ENCODE data around the gene FRZB.
A peak's percentile ranks its signal among the peaks of the same experiment; 100 is the strongest.
"Not testable (repeated sequence)": the region's sequence is repeated elsewhere in the genome, so short reads cannot be mapped to it uniquely, and the experiment has no call there.

FRZB gene

DNA sequence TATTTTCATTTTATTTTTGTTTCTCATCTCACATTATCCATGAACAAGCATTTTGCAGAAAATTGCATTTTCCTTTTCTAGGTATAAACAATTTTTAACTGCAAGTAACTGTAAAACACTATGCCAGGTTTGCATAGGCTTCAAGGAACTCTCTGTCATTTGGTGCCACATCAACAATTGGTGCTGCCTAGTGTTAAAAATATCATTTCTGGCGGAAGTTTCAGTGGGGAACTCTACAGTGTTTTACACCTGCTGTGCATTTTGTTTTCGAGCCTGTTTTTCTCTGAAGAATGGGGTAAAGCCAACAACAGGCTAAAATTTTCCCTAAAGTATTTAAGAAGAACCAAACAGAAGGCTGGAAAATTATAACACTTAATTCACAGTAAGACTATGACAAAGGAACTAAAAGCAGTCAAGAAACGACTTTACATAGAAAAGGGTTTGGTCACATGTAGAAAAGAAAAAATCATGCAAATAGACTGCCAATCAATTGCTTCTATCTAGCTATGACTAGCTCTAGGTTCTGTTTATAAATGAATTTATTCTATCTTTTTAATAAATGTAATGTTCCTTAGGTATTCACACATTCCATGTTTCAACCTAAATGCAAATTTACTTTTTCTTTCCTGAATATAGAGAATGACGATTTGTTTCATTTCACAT lies 21.4 kb upstream of the FRZB start:
- no peak for DNase-seq

DNA sequence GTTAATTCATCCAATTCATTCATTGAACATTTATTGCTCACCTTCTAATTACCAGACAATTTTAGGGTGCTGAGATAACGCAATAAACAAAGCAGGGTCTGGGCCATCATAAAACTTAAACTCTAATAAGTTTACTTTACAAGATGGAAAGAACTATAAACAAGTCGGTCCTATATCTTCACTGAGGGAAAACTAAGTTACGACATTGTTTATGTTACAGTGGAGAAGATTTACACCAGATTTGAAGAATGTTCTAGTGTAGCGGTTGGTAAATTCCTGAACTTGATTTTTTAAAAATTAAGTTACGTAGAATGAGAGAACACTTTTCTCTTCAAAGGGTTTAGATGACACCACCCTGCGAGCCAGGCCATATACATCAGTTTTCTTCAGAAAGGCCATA lies 20.7 kb upstream of the FRZB start:
- DNase-seq, result no peak

DNA sequence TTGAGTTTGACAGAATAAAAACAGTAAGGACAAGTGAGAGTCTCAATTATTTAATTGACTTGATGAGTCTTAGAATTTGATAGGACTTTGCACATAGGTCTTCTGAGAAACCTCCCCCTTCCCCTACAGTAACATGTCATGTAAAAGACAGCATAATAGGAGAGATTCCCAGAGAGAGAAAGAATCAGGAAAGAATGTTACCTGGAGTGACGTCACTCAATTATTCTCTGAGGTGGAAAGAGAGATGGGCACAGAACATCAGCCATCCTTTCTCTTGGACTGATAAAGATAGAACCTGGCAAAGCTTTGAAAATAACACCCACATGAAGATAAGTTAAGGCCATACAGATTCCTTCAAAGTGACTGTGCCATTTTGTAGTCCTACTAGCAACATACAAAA lies 19.3 kb upstream of the FRZB start:
- no peak for DNase-seq

DNA sequence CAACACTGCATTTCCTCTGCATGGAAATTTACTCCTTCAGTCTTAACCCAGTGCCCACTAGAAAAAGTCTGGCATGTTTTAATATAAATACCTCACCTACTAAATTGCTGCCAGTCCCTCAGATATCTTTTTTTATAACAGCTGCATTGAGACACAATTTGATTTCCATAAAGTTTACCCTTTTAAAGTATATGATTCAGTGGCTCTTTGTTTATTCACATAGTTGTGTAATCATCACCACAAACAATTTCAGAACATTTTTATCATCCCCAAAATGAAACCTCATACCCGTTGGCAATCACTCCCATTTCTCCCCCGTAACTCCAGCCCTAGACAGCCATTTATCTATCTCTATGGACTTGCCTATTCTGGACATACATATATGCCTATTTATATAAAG lies 17.0 kb upstream of the FRZB start:
- no peak for DNase-seq

DNA sequence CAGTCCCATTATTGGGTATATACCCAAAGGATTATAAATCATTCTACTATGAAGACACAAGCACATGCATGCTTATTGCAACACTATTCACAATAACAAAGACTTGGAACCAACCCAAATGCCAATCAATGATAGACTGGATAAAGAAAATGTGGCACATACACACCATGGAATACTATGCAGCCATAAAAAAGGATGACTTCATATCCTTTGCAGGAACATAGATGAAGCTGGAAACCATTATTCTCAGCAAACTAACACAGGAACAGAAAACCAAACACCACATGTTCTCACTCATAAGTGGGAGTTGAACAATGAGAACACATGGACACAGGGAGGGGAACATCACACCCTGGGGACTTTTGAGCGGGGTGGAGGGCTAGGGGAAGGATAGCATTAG lies 13.7 kb upstream of the FRZB start:
- not testable (repeated sequence) for DNase-seq

DNA sequence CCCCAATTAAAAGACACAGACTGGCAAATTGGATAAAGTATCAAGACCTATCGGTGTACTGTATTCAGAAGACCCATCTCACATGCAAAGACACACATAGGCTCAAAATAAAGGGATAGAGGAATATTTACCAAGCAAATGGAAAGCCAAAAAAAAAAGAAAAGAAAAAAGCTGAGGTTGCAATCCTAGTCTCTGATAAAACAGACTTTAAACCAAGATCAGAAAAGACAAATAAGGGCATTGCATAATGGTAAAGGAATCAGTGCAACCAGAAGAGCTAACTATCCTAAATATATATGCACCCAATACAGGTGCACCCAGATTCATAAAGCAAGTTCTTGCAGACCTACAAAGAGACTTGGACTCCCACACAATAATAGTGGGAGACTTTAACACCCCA lies 10.2 kb upstream of the FRZB start:
- not testable (repeated sequence) for DNase-seq

DNA sequence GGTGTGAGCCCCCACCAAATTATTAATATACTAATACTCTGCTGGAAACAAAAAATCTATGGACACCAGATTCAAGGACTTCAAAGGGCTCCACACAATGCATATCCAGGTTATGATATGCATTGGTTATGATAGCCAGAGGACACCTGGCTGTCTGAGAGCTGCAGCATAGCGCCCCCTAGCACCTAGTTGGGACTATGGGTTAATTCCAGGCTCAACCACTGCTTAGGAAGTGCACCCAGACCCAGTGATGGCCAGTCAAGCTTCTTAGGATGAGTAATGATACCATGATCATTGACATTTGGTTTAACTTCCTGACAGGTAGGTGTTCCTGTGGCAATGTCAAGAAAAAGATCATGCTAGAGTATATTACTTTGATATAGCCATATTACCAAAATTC lies 3.8 kb upstream of the FRZB start:
- no peak for DNase-seq

DNA sequence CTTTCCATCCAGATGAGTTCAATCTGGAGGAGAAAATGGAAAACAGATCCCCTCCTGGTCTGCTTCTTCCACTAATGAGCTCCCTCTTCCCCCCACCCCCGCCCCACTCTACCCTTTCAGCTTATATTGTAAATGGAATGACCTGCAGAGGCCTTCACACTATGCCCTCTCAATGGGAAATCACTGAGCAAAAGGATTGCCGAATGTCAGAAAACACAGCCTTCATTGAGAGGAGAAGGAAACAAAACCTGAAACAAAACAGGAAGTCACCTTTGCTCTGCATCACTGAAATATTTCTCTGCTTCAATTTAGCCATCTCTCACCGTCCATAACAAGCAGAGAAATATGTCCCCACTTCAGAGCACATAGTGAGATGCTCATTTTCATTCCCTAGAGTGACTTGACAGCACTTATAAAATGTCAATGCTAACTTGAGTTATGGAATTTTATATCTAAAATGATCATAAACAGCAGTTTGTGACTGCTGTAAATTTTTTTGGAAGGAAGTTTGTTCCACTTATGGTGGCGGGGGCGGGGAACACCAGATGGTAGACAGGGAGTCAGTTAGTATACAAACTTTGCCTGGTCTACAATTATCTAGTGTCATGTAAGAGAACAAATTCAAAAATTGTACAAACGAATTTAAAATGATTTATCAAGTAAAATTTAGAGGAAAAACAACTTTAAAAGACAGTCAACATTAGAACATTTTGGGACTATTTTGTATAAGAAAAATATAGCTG lies 1.8 kb upstream of the FRZB start:
- DNase-seq, result no peak

DNA sequence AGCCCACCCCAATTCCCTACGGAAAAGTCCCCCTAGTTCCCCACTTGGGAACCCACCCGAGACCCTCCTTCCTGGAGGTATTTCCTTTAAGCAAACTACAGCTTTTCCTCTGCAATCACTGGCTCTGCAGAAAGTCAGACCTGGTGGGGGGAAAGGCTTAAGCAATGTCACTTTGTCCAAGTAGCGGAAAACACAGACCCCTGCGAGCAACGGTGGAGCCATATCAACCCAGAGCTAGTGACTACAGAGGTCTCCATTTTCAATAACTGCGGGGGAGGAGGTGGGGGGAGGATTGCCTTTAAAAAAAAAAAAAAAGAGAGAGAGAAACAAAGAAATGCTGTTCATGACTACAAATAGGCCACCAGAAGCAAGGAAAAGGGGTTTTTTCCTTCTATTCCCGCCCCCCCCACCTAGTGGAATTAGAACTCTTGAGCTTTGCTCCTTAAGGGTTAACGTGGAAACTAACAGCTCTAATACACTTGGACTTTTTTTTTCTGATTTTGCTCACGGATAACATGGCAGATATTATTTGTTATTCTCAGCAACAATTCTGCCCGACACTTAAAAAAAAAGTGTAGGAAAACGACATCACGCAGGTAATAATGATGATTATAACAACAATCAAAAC lies 1.1 kb upstream of the FRZB start:
- no peak for DNase-seq

DNA sequence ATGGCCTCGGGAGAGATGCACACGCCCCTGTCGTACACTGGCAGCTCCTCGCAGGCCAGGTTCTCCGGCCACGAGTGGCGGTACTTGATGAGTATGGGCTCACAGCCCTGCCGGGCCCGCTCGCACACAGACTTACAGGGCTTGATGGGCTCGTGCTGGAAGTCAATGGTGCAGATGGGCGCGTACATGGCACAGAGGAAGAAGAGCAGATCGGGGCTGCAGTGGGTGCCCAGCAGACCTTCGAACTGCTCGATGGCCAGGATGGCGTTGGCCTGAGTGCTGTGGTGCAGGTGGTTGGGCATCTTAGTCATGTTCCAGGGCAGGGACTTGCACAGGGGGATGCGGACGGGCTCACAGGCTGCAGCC lies 359 bp downstream of the FRZB start:
- DNase-seq, result peak; percentile 54

DNA sequence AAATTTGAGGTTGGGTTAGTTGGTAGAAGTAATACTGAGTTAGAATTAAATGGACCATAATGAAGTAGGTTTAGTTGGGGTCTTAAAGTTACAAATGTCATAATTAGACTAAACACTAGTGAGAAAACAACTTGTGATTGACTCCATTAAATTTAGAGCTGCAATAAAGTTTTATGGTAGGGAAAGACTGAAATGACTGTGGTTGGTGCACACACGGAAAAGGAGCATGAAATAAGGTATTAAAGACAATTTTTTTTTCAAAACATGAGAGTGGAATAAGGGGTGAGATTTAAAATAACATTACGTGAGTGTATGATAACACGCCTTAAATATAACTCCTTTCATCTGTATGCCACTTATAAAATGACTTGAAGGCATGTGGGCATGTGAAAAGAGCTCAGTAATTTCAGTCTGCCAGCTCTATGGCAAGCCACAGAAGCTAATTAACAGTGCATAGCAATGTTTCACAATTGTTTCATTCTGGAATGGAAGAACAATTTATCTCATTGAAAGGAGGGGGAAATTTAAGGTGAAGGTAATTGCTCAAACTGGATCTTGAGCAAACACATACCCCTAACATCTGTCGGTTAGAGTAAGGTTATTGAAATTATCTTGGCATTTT lies 1.4 kb downstream of the FRZB start:
- DNase-seq, result no peak

DNA sequence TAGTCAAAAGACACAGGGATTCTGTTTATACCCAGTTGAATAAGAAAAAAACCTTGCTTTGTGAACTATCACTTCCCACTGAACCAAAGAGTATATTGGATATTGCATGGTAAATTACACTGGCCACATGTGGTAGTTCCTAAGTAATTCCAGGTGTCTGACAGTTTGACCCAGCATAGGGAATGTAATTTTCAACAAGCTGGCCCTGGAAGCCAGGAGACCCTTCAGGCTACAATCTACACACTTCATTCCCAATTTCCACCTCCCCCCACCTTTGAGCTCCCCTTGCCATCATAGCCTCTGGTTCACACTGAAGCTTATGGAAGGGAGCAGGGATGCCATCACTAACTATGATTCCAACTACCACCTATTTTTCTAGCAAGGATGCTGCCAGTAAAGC lies 2.8 kb downstream of the FRZB start:
- no peak for DNase-seq

DNA sequence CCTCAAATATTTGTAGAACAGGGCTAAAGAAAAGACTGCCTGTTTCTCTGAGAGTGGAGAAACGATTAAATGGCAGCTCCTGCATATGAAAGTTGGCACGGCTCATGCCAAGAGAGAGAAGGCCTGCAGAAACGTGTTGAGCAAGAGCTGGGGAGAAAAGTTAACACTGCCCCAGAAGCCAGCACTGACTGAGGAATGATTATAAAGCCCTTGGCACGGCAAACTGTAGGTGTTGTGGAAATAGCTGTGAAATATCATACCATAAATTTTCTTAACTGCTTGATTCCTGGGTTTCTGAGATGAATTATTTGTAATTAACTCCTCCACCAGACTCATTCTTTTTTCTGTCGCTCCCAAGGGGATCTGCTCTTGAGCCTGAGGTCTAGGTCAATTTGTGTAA lies 4.3 kb downstream of the FRZB start:
- no peak for DNase-seq

DNA sequence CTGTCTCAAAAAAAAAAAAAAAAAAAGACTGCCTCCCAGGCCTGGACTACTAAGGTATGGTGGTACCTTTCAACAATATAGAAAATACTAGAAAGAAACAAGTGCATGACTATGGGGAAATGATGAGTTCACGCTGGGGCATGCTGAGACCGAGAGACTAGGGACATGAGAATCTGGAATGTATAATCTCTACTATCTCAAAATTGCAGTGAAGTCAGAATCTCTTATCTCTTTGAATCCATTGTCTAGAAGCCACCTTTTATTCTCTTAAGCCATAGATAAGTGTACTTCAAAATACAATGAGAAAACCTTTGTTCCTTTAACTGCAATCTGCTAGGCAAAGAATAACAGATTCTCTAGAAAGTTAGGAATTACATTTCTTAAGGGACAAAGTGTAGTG lies 5.6 kb downstream of the FRZB start:
- no peak for DNase-seq

DNA sequence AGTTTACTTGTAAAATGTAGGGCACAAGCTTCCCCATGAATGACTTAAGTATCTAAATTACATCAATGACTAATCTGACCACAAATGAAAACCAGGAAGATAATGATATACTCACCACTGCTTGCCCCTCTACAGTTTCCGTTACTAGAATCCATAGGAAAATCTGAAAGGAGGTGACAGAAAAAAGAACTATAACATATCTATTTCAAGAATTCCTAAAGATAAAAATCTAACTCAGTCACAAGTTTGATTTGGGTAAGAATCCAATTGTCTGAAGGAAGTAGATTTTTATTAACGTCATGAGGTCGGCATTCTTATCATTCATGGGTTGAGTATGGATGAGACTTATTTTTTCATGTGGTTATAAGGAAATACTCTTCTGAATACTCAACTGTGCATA lies 7.8 kb downstream of the FRZB start:
- DNase-seq, result no peak

DNA sequence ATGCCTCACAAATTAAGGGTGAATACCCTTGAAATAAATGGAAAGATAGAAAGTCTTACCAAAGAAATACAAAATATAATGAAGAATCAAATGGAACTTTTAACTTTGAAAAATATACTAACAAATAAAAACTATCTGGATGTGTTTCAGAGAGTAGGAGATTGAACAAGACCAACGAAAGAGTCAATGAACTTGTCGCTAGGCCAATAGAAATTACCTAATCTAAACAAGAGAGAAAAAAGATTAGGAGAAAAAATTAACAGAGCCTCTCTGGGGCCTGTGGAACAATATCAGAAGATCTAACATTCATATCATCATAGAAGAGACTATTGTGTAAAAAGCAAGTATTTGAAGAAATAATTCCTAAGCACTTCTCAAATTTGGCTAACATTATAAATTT lies 11.1 kb downstream of the FRZB start:
- no peak for DNase-seq

DNA sequence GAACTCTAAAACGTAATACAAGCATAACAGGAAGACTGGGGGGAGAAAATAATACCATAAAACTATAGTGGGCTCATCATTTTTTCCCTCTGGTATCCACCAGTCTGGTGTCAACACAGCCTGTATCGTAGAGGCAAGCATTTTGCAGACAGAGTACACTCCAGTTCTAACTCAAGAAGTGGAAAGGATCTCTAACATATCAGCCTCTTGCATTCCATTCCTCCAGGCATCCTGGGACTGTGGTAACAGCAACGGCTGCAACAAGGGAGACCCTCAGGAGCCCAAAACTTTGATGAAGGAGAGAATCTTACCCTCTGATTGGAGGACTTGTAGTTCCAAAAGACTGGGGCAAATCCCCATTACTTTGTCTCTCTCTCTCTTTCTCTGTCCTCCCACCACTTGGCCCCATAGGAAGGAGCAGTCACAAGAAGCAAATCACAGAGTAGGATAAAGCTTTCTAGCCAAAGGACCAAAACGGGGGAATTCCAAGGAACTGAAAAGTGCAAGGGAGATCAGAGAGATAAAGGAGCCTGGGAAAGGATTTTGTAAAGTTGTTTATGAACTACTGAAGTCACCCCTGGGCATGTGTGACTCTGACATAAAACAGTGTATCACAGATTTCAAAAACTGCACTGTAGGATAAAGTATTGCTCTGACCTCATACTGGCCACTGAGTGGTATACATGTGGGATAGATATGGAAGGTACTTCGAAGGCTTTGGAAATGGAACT lies 11.9 kb downstream of the FRZB start:
- DNase-seq, result no peak

DNA sequence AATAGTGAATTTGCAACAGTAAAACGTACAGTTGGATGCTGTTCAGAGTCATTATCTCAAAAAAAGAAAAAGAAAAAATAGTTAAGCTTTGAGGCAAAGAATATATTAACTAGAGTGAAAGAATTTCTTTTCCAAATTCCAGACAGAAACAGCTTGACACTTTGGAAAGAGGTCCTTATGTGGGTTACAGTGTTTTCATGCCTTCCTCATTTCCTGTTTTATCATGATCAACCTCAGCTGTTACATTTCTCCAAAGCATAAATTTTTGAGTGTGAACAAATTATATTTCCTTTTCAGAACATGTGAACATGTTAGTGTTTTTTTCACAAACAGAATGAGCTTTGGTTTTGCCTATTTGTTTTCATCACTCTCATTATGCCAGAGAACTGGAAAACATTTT lies 13.6 kb downstream of the FRZB start:
- no peak for DNase-seq

DNA sequence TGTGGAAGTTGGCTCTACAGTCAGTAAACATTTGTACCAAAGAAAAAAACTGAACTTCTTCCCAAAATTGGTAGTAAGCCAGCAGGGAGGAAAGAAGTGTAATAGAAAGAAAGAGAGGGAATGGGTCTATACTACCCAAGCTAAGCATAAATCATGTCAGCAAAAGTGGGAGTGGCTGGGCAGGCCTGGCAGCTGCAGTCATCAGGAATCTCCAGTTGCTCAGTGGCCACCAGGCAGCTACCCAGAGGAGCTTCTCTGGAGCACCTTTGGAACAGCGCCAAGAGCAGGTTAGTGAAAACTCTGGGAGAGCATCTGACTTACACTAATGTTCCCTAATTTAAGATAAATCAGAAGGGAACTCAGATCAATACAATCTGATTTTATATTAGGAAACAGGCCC lies 14.3 kb downstream of the FRZB start:
- DNase-seq, result no peak

DNA sequence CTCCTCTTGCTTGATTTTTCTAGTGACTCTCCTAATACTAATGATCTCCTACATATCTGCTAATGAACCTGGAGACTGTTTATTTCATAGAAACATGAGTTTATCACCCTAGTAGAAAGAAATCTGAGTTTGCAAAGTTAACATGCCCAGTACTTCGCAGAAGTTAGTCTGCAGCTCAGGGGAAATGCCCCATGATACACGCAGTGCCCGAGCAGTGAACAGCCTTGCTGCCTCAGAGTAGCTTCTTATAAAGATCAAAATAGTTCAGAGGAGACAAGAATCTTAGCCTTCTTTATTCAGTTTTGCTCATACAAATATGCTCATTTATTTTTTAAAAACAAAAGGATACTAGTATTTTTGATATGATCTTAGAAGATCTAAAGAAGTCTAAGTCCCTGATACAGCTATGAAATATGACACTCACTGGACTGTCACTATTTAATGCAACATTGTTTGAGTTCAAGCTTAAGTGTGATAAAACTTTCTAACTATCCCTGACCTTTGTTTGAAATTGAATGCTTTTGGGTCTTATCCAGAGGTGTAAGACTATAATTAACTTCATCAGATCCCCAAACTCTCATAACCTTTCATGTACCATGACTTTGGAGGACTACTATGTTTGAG lies 20.5 kb downstream of the FRZB start:
- no peak for DNase-seq

DNA sequence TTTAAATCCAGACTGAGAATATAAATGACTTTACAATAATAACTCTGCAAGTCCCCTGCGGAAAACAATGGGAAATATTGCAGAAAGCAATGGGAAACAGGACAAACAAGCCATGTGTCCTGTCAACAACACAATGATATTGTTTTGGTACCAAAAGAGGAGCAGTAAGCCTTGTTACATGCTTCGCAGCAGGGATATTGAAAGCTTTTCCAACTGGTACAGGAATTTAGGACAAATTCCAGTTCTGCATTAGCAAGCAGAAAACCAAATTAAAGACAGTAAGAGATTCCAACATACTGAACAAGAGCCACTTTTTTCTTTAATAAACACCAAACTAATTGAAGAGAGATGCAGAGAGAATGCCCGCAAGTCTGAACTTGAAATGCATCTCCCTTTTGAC lies 30.0 kb downstream of the FRZB start:
- no peak for DNase-seq

DNA sequence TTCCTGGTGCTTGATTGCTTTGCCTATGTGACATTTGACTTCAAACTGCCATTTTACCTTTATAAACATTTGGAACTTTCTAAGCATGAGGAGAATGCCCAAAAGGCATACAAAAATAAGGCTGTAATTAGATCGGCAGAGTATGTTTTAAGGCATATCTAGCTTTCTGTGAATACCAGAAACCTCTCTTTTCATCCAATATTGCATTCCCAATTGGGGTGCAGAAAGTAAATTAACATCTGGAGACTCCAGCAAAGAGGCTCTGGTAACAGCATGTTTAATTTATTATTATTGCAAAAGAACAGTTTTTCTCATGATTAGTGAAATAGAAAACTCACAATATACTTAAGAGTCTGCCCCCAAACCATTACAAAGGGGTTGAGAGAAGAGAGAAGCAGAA lies 32.1 kb downstream of the FRZB start:
- no peak for DNase-seq

Measured in right forelimb (tissue), 1 donor.